ENCODE measurements around the gene GMPR2.
A peak's percentile ranks its signal among the peaks of the same experiment; 100 is the strongest.
"Not testable (repeated sequence)": the region's sequence is repeated elsewhere in the genome, so short reads cannot be mapped to it uniquely, and the experiment has no call there.

GMPR2 gene

GRCh38 chr14:24203249-24203886 lies 29.4 kb upstream of the GMPR2 start:
- peak; percentile 42 for DNase-seq

- DNase-seq, result no peak
Observed at GRCh38 chr14:24204163-24205146, 28.3 kb upstream of the GMPR2 start.

- DNase-seq, result no peak
Observed at GRCh38 chr14:24206260-24207103, 26.2 kb upstream of the GMPR2 start.

- DNase-seq, result no peak
Observed at GRCh38 chr14:24207104-24207551, 25.6 kb upstream of the GMPR2 start.

- DNase-seq, result no peak
Observed at GRCh38 chr14:24207625-24208024, 25.1 kb upstream of the GMPR2 start.

- no peak for DNase-seq
Observed at GRCh38 chr14:24211311-24211710, 21.4 kb upstream of the GMPR2 start.

GRCh38 chr14:24212924-24213865 lies 19.5 kb upstream of the GMPR2 start, which contains the start of gene CHMP4A:
CHMP4A (minus strand) TSS chr14:24213488; CDS start chr14:24213439, 49 bp downstream.
- peak; percentile 98 for DNase-seq

- no peak for DNase-seq
Observed at GRCh38 chr14:24213866-24214662, 18.7 kb upstream of the GMPR2 start.

GRCh38 chr14:24215495-24216344 lies 17.0 kb upstream of the GMPR2 start, which contains the start of gene MDP1:
MDP1 (minus strand) TSS chr14:24216066; CDS start chr14:24215955, 111 bp downstream.
- peak; percentile 94 for DNase-seq

- DNase-seq, result no peak
Observed at GRCh38 chr14:24216345-24216699, 16.4 kb upstream of the GMPR2 start.

- DNase-seq, result not testable (repeated sequence)
Observed at GRCh38 chr14:24216876-24217275, 15.9 kb upstream of the GMPR2 start.

- no peak for DNase-seq
Observed at GRCh38 chr14:24219080-24219479, 13.6 kb upstream of the GMPR2 start.

- DNase-seq, result no peak
Observed at GRCh38 chr14:24219521-24219920, 13.2 kb upstream of the GMPR2 start.

- not testable (repeated sequence) for DNase-seq
Observed at GRCh38 chr14:24222987-24223386, 9.7 kb upstream of the GMPR2 start.

- no peak for DNase-seq
Observed at GRCh38 chr14:24224618-24225071, 8.1 kb upstream of the GMPR2 start.

- DNase-seq, result no peak
Observed at GRCh38 chr14:24226473-24226872, 6.3 kb upstream of the GMPR2 start.

- DNase-seq, result no peak
Observed at GRCh38 chr14:24228902-24229301, 3.8 kb upstream of the GMPR2 start.

- DNase-seq, result peak; percentile 73
Observed at GRCh38 chr14:24231263-24232120, 1.2 kb upstream of the GMPR2 start.
